Central memory CD8-positive, alpha-beta T cell (primary cell): Measurements from ENCODE around the gene CGNL1.

Source experiments
- ATAC-seq: fragments of 150-1000 bp; cut with Tn5 transposase; replicated peaks from 2 replicates; pipeline ENCODE4 v1.10.0; 2022; ENCODE audit warnings: mild to moderate bottlenecking, moderate FRiP score, moderate number of reproducible peaks; ENCODE audit not compliant: poor library complexity, severe bottlenecking; ENCODE audit errors: extremely low read depth
- DNase-seq, 2 donors: peaks; one replicate each; pipeline ENCODE4 v3.0.0; 2021; ENCODE audit warnings: low spot score in 2 of 2
- H3K27ac Mint-ChIP-seq: one replicate; pipeline ENCODE4 v1.8.0; 2022; ENCODE audit warnings: low read depth, mild to moderate bottlenecking, moderate library complexity, mixed read lengths
- H3K27me3 Mint-ChIP-seq: one replicate; pipeline ENCODE4 v1.8.0; 2022; ENCODE audit warnings: mixed read lengths
- H3K36me3 Mint-ChIP-seq: one replicate; pipeline ENCODE4 v1.8.0; 2022; ENCODE audit warnings: mild to moderate bottlenecking, moderate library complexity, mixed read lengths; ENCODE audit not compliant: insufficient read depth
- H3K4me1 Mint-ChIP-seq: one replicate; pipeline ENCODE4 v1.8.0; 2022; ENCODE audit warnings: mixed read lengths
- H3K4me3 Mint-ChIP-seq: one replicate; pipeline ENCODE4 v1.8.0; 2022; ENCODE audit warnings: mild to moderate bottlenecking, moderate library complexity, mixed read lengths
- H3K9me3 Mint-ChIP-seq: one replicate; pipeline ENCODE4 v1.8.0; 2022; ENCODE audit warnings: mixed read lengths

The CGNL1 gene

GRCh38 chr15:57504599-57504940 is 128.3 kb downstream of the CGNL1 start:
- no peaks in the 10 kb centered on the region for H3K4me1 Mint-ChIP-seq

GRCh38 chr15:57505056-57505715 is 128.9 kb downstream of the CGNL1 start:
- Mint-ChIP-seq H3K4me3 (no peak overlapping the region), H3K27ac (no peak overlapping the region), H3K4me1 (no peaks in the 10 kb centered on the region), H3K36me3 (no peaks in the 10 kb centered on the region), H3K27me3 (peaks cover 26% of the 10 kb centered on the region), H3K9me3 (no peaks in the 10 kb centered on the region)
- DNase-seq: no peak
- no peak for ATAC-seq

More at GRCh38 chr15:57504599-57504940, 128.3 kb downstream of the CGNL1 start:
- ATAC-seq: no peak
- no peak for DNase-seq
- Mint-ChIP-seq H3K4me3 (no peak overlapping the region), H3K36me3 (no peaks in the 10 kb centered on the region), H3K27ac (no peak overlapping the region), H3K27me3 (peaks cover 32% of the 10 kb centered on the region), H3K9me3 (no peaks in the 10 kb centered on the region)

GRCh38 chr15:57505949-57506391 is 129.7 kb downstream of the CGNL1 start:
- Mint-ChIP-seq H3K36me3 (no peaks in the 10 kb centered on the region), H3K27ac (no peak overlapping the region), H3K9me3 (no peaks in the 10 kb centered on the region), H3K4me1 (no peaks in the 10 kb centered on the region), H3K4me3 (no peak overlapping the region), H3K27me3 (peaks cover 18% of the 10 kb centered on the region)
- ATAC-seq: no peak
- no peak for DNase-seq

GRCh38 chr15:57506422-57506821 is 130.1 kb downstream of the CGNL1 start:
- ATAC-seq: no peak
- Mint-ChIP-seq H3K4me1 (no peaks in the 10 kb centered on the region), H3K9me3 (no peaks in the 10 kb centered on the region), H3K27ac (no peak overlapping the region), H3K4me3 (no peak overlapping the region), H3K36me3 (no peaks in the 10 kb centered on the region), H3K27me3 (peaks cover 14% of the 10 kb centered on the region)
- no peak for DNase-seq

- ATAC-seq (no peak), DNase-seq (no peak)
- H3K27ac Mint-ChIP-seq: no peak overlapping the region
- no peak overlapping the region for H3K4me3 Mint-ChIP-seq
- no peaks in the 10 kb centered on the region for H3K9me3 Mint-ChIP-seq
- no peaks in the 10 kb centered on the region for H3K36me3 Mint-ChIP-seq
- H3K27me3 Mint-ChIP-seq: peaks cover 8% of the 10 kb centered on the region
- no peaks in the 10 kb centered on the region for H3K4me1 Mint-ChIP-seq
Measured at GRCh38 chr15:57507111-57507510, 130.8 kb downstream of the CGNL1 start.

GRCh38 chr15:57509126-57509525 is 132.8 kb downstream of the CGNL1 start:
- Mint-ChIP-seq H3K27me3 (peaks cover 11% of the 10 kb centered on the region), H3K4me1 (no peaks in the 10 kb centered on the region), H3K4me3 (no peak overlapping the region), H3K36me3 (no peaks in the 10 kb centered on the region), H3K27ac (no peak overlapping the region), H3K9me3 (no peaks in the 10 kb centered on the region)
- ATAC-seq (no peak), DNase-seq (no peak)

GRCh38 chr15:57509965-57510364 is 133.7 kb downstream of the CGNL1 start:
- Mint-ChIP-seq H3K4me3 (no peak overlapping the region), H3K27ac (no peak overlapping the region), H3K27me3 (peaks cover 16% of the 10 kb centered on the region), H3K4me1 (no peaks in the 10 kb centered on the region), H3K36me3 (no peaks in the 10 kb centered on the region), H3K9me3 (no peaks in the 10 kb centered on the region)
- ATAC-seq: no peak
- no peak for DNase-seq

GRCh38 chr15:57510647-57511046 is 134.3 kb downstream of the CGNL1 start:
- Mint-ChIP-seq H3K27me3 (peaks cover 16% of the 10 kb centered on the region), H3K4me1 (no peaks in the 10 kb centered on the region), H3K27ac (no peak overlapping the region), H3K4me3 (no peak overlapping the region), H3K36me3 (no peaks in the 10 kb centered on the region), H3K9me3 (no peaks in the 10 kb centered on the region)
- no peak for DNase-seq
- ATAC-seq: no peak

GRCh38 chr15:57516327-57517029 is 140.2 kb downstream of the CGNL1 start:
- DNase-seq: no peak
- Mint-ChIP-seq H3K4me1 (no peaks in the 10 kb centered on the region), H3K27ac (no peak overlapping the region), H3K4me3 (no peak overlapping the region), H3K9me3 (no peaks in the 10 kb centered on the region), H3K36me3 (no peaks in the 10 kb centered on the region), H3K27me3 (peaks cover 29% of the 10 kb centered on the region)
- no peak for ATAC-seq

- ATAC-seq (no peak), DNase-seq (no peak)
- Mint-ChIP-seq H3K9me3 (no peaks in the 10 kb centered on the region), H3K36me3 (no peaks in the 10 kb centered on the region), H3K4me1 (no peaks in the 10 kb centered on the region), H3K27ac (no peak overlapping the region), H3K4me3 (no peak overlapping the region), H3K27me3 (peaks cover 29% of the 10 kb centered on the region)
Measured at GRCh38 chr15:57517030-57517671, 140.8 kb downstream of the CGNL1 start.

GRCh38 chr15:57518779-57519405 is 142.6 kb downstream of the CGNL1 start:
- H3K36me3 Mint-ChIP-seq: no peaks in the 10 kb centered on the region
- H3K4me3 Mint-ChIP-seq: no peak overlapping the region
- H3K4me1 Mint-ChIP-seq: no peaks in the 10 kb centered on the region
- no peaks in the 10 kb centered on the region for H3K9me3 Mint-ChIP-seq
- DNase-seq: no peak
- ATAC-seq: no peak
- H3K27ac Mint-ChIP-seq: no peak overlapping the region
- peaks cover 30% of the 10 kb centered on the region for H3K27me3 Mint-ChIP-seq

- DNase-seq: no peak
- peaks cover 32% of the 10 kb centered on the region for H3K27me3 Mint-ChIP-seq
- no peaks in the 10 kb centered on the region for H3K4me1 Mint-ChIP-seq
- H3K4me3 Mint-ChIP-seq: no peak overlapping the region
- H3K36me3 Mint-ChIP-seq: no peaks in the 10 kb centered on the region
- no peak overlapping the region for H3K27ac Mint-ChIP-seq
- no peaks in the 10 kb centered on the region for H3K9me3 Mint-ChIP-seq
- no peak for ATAC-seq
Measured at GRCh38 chr15:57519806-57520205, 143.5 kb downstream of the CGNL1 start.
